Heart right ventricle (tissue), 16 donors: ENCODE data around the gene VCP. TPM values are rescaled to one million over a fixed set of nuclear protein-coding genes. Genes with fewer than 3 reads are reported as not detected.

Source experiments
- ATAC-seq, 8 donors: fragments of 200-7000 bp; cut with Tn5 transposase; one replicate each; pipeline ENCODE4 v1.9.1; 2020; ENCODE audit warnings: mild to moderate bottlenecking in 8 of 8, moderate library complexity in 8 of 8, moderate number of reproducible peaks in 1 of 8
- DNase-seq, 2 donors: peaks; one replicate each; pipeline ENCODE4 v3.0.0-alpha.2; 2020
- H3K27ac ChIP-seq, 10 donors: fragments of 200-600 bp; sonication (generic) in 2 of 10; one replicate each; pipeline versions ENCODE4 v1.5.0 to v1.8.0; 2020 to 2022; ENCODE audit warnings: mild to moderate bottlenecking in 3 of 10
- H3K27me3 ChIP-seq, 7 donors: fragments of 200-600 bp; one replicate each; pipeline ENCODE4 v1.8.0; 2021 to 2022; ENCODE audit warnings: mild to moderate bottlenecking in 2 of 7
- H3K36me3 ChIP-seq, 9 donors: fragments of 200-600 bp; sonication (generic) in 1 of 9; one replicate each; pipeline versions ENCODE4 v1.5.0 to v1.8.0; 2020 to 2022; ENCODE audit warnings: mild to moderate bottlenecking in 2 of 9
- H3K4me1 ChIP-seq, 9 donors: fragments of 200-600 bp; sonication (generic) in 1 of 9; one replicate each; pipeline versions ENCODE4 v1.5.0 to v1.8.0; 2020 to 2022; ENCODE audit warnings: mild to moderate bottlenecking in 4 of 9
- H3K4me3 ChIP-seq, 10 donors: fragments of 200-600 bp; sonication (generic) in 2 of 10; one replicate each; pipeline versions ENCODE4 v1.5.0 to v1.8.0; 2020 to 2022; ENCODE audit warnings: mild to moderate bottlenecking in 7 of 10, moderate library complexity in 2 of 10
- H3K9me3 ChIP-seq, 11 donors: fragments of 200-600 bp in 10 of 11; sonication (generic) in 2 of 11; one replicate each; pipeline versions ENCODE4 v1.5.0 to v1.8.0; 2013 to 2022; ENCODE audit warnings: mild to moderate bottlenecking in 2 of 11, control low read depth in 1 of 11, moderate library complexity in 1 of 11
- WGBS, 2 donors: extraction: QIAGEN DNeasy Blood & Tissue Kit; methylation state at CpG; one replicate each; pipeline ENCODE4 v1.1.7; 2013; ENCODE audit warnings: inconsistent platforms in 1 of 2; 5-methylcytosine and 5-hydroxymethylcytosine counted together
- intact Hi-C, 10 donors: fragments of 100-400 bp; cut with DNase I; formaldehyde crosslinking; loops; one replicate each; pipeline versions ENCODE4 v1.11.1 to v1.14.2; 2022
- polyA plus RNA-seq, 2 donors: library from polyadenylated mRNA; stranded (reverse); fragments of 200-250 nt; gene quantifications; one replicate each; pipeline ENCODE4 v1.2.3, GENCODE V29; 2013
- total RNA-seq, 10 donors: library from RNA; stranded (reverse); fragmentation: NEBNext Ultra II Directional in 3 of 10; extraction: Animal tissue kit (Norgen Biotek cat#: 25700) in 3 of 10; gene quantifications; one replicate each; pipeline versions ENCODE4 v1.2.1 to v1.2.4, GENCODE V29; 2021 to 2023
- TF ChIP-seq, protein P1 (sequence below), 9 donors: fragments of 200-600 bp; sonication (generic) in 2 of 9; IDR thresholded peaks; one replicate each; pipeline versions ENCODE4 v1.5.0 to v1.8.0; 2021 to 2022; ENCODE audit warnings: antibody characterized with exemption in 9 of 9, mild to moderate bottlenecking in 5 of 9, moderate library complexity in 1 of 9
- donor health status: Arrhythmogenic right ventricular cardiomyopathy.
- donor health status: ischemic (EF 13 %, LVEDD 7.1; RV severe dilation, severe dysfunction).
- donor health status: healthy with polysubstance abuse.
- donor health status: DM: no; HTN: yes; CAD: no.
- donor health status: DM: no; HTN: no; CAD: no.
- donor health status: ischemic (EF 25% LVEDD 6.9; RV normal size, moderate dysfunction).
- donor health status: ischemic (EF 25% LVEDD 5.7; RV mildly dilated, moderate dysfunction).
- donor health status: healthy.
- donor health status: DM: yes; HTN: yes; CAD: no.
- donor health status: Ischemic cardiomyopathy.
- donor health status: ischemic (EF 35%, LVEDD 5.7; RV mildly dilated, moderate dysfunction).
- donor health status: nonischemic (EF 11% LVEDD 7.7; RV severe dilation, severe dysfunction).
- donor health status: DM: yes; HTN: yes; CAD: no.
- donor health status: PGD.
- donor health status: ischemic (EF 29% LVEDD 5.4; RV normal size, mild dysfunction).
- donor health status: nonischemic (EF 23%, LVEDD 6.1; RV moderate dilation, normal function).

VCP gene
- total and polyA plus RNA-seq, 12 donors: 69.9 to 385 (median 287) TPM

DNA sequence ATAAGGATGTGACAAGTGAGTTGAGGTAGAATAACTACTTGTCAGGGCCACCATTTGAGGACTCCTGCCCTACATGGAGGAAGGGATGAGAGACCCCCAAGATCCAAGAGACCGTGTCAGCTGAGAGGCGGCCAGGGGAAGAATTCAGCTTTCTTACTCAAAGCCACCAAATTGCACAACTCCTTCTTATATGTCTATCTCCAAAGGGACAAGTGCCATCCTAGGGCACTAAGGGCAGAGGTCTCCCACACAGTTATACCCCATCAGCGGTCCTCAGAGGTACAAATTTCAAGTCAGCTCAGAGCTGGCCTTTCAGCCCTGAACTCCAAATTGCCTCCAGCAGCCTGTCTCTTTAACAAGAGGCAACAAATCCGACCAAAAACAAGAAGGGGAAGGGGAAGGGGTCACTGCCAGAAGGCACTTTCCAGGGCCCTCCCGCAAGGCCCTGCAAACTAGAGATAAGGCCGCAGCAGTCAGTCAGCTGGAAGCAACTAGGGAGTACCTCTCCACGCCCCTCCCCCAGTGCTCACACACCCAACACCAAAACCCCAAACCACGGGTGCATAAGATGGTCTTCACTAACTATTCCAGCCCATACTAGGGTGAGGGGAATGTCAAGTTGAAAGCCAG, 36.6 kb upstream of the VCP start:
- TF ChIP-seq, protein P1, sequence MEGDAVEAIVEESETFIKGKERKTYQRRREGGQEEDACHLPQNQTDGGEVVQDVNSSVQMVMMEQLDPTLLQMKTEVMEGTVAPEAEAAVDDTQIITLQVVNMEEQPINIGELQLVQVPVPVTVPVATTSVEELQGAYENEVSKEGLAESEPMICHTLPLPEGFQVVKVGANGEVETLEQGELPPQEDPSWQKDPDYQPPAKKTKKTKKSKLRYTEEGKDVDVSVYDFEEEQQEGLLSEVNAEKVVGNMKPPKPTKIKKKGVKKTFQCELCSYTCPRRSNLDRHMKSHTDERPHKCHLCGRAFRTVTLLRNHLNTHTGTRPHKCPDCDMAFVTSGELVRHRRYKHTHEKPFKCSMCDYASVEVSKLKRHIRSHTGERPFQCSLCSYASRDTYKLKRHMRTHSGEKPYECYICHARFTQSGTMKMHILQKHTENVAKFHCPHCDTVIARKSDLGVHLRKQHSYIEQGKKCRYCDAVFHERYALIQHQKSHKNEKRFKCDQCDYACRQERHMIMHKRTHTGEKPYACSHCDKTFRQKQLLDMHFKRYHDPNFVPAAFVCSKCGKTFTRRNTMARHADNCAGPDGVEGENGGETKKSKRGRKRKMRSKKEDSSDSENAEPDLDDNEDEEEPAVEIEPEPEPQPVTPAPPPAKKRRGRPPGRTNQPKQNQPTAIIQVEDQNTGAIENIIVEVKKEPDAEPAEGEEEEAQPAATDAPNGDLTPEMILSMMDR (IDR thresholded peaks at IDR 0.05): no peak
- H3K9me3 ChIP-seq: no peaks in the 10 kb centered on the region
- peaks cover 17 to 50% (median 34%) of the 10 kb centered on the region in 9 donors for H3K4me1 ChIP-seq
- no peak for ATAC-seq
- WGBS, 2 donors: 54 to 58% methylated on average over 8 of the region's 8 CpGs
- DNase-seq: no peak
- H3K27ac ChIP-seq: no peak overlapping the region
- no peak overlapping the region for H3K4me3 ChIP-seq
- peaks cover 0 to 51% (median 39%) of the 10 kb centered on the region in 9 donors for H3K36me3 ChIP-seq
- no peaks in the 10 kb centered on the region for H3K27me3 ChIP-seq
- intact Hi-C loops: loop anchor here in 1 of 10 donors (10.0 kb wide), 1 partner anchor 114 kb away; no protein-coding TSS in a partner anchor

DNA sequence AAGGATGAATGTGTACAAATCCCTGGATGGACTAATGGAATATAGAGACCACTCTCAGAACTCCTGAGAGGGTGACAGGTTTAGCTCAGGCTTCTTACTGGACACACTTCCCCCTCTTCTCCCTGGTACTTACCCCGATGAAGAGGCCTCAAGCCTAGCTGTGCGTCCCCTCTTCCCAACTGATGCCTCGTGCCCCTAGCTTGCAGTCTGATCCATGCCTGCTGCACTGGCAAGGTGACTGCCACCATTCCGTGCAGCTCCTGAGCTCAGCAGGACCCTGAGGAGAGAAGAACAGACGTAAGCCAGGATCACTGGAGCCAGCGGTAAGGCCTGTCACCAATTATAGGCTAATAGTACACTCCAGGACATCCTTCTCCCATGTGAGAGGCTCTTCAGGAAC, 36.0 kb upstream of the VCP start:
- intact Hi-C loops: loop anchor here in 1 of 10 donors (10.0 kb wide), 1 partner anchor 114 kb away; no protein-coding TSS in a partner anchor
- Histone ChIP-seq H3K27me3 (no peaks in the 10 kb centered on the region), H3K4me1 (peaks cover 17 to 50% (median 34%) of the 10 kb centered on the region in 9 donors), H3K27ac (no peak overlapping the region), H3K9me3 (no peaks in the 10 kb centered on the region), H3K4me3 (no peak overlapping the region), H3K36me3 (peaks cover 0 to 52% (median 39%) of the 10 kb centered on the region in 9 donors)
- no peak for DNase-seq
- TF ChIP-seq, protein P1 (IDR thresholded peaks at IDR 0.05): no peak
- 89 to 93% methylated on average over 6 of the region's 6 CpGs for WGBS, 2 donors
- no peak for ATAC-seq

DNA sequence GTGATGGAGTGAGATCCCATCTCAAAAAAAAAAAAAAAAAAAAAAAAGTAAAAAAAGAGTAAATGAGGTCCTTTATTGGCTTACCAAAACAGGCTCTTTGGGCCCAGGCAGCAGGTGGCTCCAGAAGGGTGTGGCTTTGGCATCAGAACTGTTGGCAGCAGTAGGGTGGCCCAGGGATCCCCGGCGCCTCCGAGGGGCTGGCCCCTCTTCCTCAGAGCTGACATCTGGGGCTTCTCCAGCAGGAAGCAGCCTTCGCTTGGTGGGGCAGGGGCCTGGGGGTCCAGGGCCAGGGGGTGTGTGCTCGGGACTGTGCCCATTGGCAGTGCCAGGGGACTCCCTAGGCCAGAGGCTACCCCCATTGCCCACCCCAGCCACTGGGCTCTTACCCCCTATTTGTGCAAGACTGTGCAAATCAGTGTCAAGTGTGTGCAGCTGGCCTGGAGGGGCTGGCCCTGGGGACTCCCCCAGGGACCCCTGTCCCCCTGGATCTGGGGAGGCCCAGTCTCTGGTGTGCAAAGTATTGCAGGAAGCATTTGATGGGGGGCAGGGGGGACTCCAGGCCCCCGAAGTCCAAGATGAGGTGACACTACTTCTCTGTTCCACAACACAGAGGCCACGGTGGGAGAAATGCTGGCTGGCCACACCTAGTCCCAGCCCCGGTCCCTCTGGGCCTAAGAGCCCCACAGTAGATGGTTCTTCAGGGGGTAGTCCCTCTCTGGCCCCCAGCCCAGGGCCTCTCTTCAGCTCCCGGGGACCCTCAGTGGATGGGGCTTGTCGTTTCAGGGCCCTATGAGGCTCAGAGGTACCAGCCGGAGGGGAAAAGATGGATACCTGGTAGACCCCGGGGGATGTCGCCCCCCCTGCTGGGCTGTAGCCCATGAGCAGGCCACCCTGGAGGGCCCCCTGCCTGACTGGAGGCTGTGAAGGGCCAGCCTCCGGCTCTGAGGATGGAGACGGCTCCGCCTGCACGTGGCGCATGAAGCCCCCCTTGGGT, 35.2 kb upstream of the VCP start:
- intact Hi-C loops: loop anchor here in 1 of 10 donors (10.0 kb wide), 1 partner anchor 113 kb away; no protein-coding TSS in a partner anchor
- Histone ChIP-seq H3K36me3 (peaks cover 0 to 52% (median 39%) of the 10 kb centered on the region in 9 donors), H3K27ac (no peak overlapping the region), H3K9me3 (no peaks in the 10 kb centered on the region), H3K4me3 (no peak overlapping the region), H3K4me1 (peaks cover 17 to 44% (median 36%) of the 10 kb centered on the region in 9 donors), H3K27me3 (no peaks in the 10 kb centered on the region)
- TF ChIP-seq, protein P1 (IDR thresholded peaks at IDR 0.05): no peak
- DNase-seq (no peak), ATAC-seq (no peak)
- WGBS, 2 donors: 83 to 84% methylated on average over 18 of the region's 18 CpGs

DNA sequence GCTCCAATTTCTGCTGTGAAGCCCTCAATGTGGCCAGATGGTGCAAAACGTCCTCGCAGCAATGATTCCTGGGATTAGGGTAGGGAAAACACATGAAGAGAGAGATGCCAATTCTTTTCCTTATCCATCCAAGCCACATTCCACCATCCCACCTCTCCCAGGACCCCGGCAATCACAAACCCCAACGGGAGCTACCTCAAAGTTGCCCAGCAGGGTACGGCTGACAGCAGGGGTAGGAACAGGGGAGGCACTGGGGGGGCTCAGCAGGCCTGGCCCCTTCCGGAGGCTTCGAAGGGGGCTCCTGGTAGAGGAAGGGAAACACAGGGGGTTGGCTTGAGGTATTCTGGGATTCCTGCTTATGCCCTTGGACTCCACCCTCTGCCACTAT, 33.9 kb upstream of the VCP start:
- no peak for DNase-seq
- Histone ChIP-seq H3K27ac (no peak overlapping the region), H3K36me3 (peaks cover 0 to 56% (median 39%) of the 10 kb centered on the region in 9 donors), H3K9me3 (no peaks in the 10 kb centered on the region), H3K4me3 (no peak overlapping the region), H3K4me1 (peaks cover 10 to 47% (median 39%) of the 10 kb centered on the region in 9 donors), H3K27me3 (no peaks in the 10 kb centered on the region)
- WGBS, 2 donors: 92 to 93% methylated on average over 7 of the region's 7 CpGs
- no peak for ATAC-seq
- intact Hi-C loops: loop anchor here in 1 of 10 donors (10.0 kb wide), 1 partner anchor 112 kb away; no protein-coding TSS in a partner anchor
- TF ChIP-seq, protein P1 (IDR thresholded peaks at IDR 0.05): no peak
